ENCODE results near the gene NSRP1.

The NSRP1 gene

GRCh38 chr17:30230596-30231125, 114.0 kb downstream of the NSRP1 start:
- peaks cover 8% of the 10 kb centered on the region for H3K27me3 ChIP-seq (ENCODE audit: control insufficient read depth, insufficient read depth, low read length)
- H3K9ac ChIP-seq (ENCODE audit: low read length), result no peak overlapping the region
- no peak overlapping the region for H3K27ac ChIP-seq (ENCODE audit: low read depth, low read length)
- H3K4me3 ChIP-seq (ENCODE audit: low read length), result no peak overlapping the region
- no peaks in the 10 kb centered on the region for H3K36me3 ChIP-seq (ENCODE audit: control insufficient read depth, insufficient read depth, low read length)
- no peaks in the 10 kb centered on the region for H3K4me1 ChIP-seq (ENCODE audit: control insufficient read depth, insufficient read depth, low read length)

GRCh38 chr17:30232015-30232823, 115.6 kb downstream of the NSRP1 start:
- Histone ChIP-seq H3K4me3 (ENCODE audit: low read length) (no peak overlapping the region), H3K36me3 (ENCODE audit: control insufficient read depth, insufficient read depth, low read length) (no peaks in the 10 kb centered on the region), H3K27me3 (ENCODE audit: control insufficient read depth, insufficient read depth, low read length) (peaks cover 13% of the 10 kb centered on the region), H3K27ac (ENCODE audit: low read depth, low read length) (no peak overlapping the region), H3K4me1 (ENCODE audit: control insufficient read depth, insufficient read depth, low read length) (peaks cover under 1% of the 10 kb centered on the region), H3K9ac (ENCODE audit: low read length) (no peak overlapping the region)

- Histone ChIP-seq H3K4me1 (ENCODE audit: control insufficient read depth, insufficient read depth, low read length) (peaks cover 3% of the 10 kb centered on the region), H3K27ac (ENCODE audit: low read depth, low read length) (no peak overlapping the region), H3K27me3 (ENCODE audit: control insufficient read depth, insufficient read depth, low read length) (peaks cover 20% of the 10 kb centered on the region), H3K4me3 (ENCODE audit: low read length) (no peak overlapping the region), H3K36me3 (ENCODE audit: control insufficient read depth, insufficient read depth, low read length) (no peaks in the 10 kb centered on the region), H3K9ac (ENCODE audit: low read length) (no peak overlapping the region)
These were observed 116.3 kb downstream of the NSRP1 start for GRCh38 chr17:30232824-30233427.

GRCh38 chr17:30234296-30234695, 117.7 kb downstream of the NSRP1 start:
- Histone ChIP-seq H3K4me3 (ENCODE audit: low read length) (no peak overlapping the region), H3K36me3 (ENCODE audit: control insufficient read depth, insufficient read depth, low read length) (no peaks in the 10 kb centered on the region), H3K9ac (ENCODE audit: low read length) (no peak overlapping the region), H3K4me1 (ENCODE audit: control insufficient read depth, insufficient read depth, low read length) (peaks cover 3% of the 10 kb centered on the region), H3K27me3 (ENCODE audit: control insufficient read depth, insufficient read depth, low read length) (peaks cover 22% of the 10 kb centered on the region), H3K27ac (ENCODE audit: low read depth, low read length) (no peak overlapping the region)

GRCh38 chr17:30234964-30235363, 118.3 kb downstream of the NSRP1 start:
- Histone ChIP-seq H3K4me3 (ENCODE audit: low read length) (peak overlapping the region; percentile 52), H3K27ac (ENCODE audit: low read depth, low read length) (no peak overlapping the region), H3K9ac (ENCODE audit: low read length) (no peak overlapping the region)

GRCh38 chr17:30235386-30236296, 119.0 kb downstream of the NSRP1 start, which contains the start of gene SLC6A4:
SLC6A4 (minus strand) TSS chr17:30235697; CDS start chr17:30221958, 13,739 bp downstream.
- Histone ChIP-seq H3K36me3 (ENCODE audit: control insufficient read depth, insufficient read depth, low read length) (no peaks in the 10 kb centered on the region), H3K27me3 (ENCODE audit: control insufficient read depth, insufficient read depth, low read length) (peaks cover 20% of the 10 kb centered on the region), H3K27ac (ENCODE audit: low read depth, low read length) (no peak within 1 kb of the TSS), H3K4me1 (ENCODE audit: control insufficient read depth, insufficient read depth, low read length) (peaks cover 3% of the 10 kb centered on the region), H3K9ac (ENCODE audit: low read length) (no peak within 1 kb of the TSS), H3K4me3 (ENCODE audit: low read length) (peak within 1 kb of the TSS; percentile 52)

More at GRCh38 chr17:30234964-30235363, 118.3 kb downstream of the NSRP1 start:
- no peaks in the 10 kb centered on the region for H3K36me3 ChIP-seq (ENCODE audit: control insufficient read depth, insufficient read depth, low read length)
- peaks cover 22% of the 10 kb centered on the region for H3K27me3 ChIP-seq (ENCODE audit: control insufficient read depth, insufficient read depth, low read length)
- peaks cover 3% of the 10 kb centered on the region for H3K4me1 ChIP-seq (ENCODE audit: control insufficient read depth, insufficient read depth, low read length)
